UCSD-AML1 (cell line): ENCODE measurements around the gene RIPOR3.

Experiments
- DNase-seq: peaks from one replicate; lab custom pipeline; 2025; ENCODE audit not compliant: unreplicated experiment; lab: John Stamatoyannopoulos, UW

RIPOR3 gene

GRCh38 chr20:50592282-50593004 is 98.9 kb downstream of the RIPOR3 start:
- no peak for DNase-seq

- no peak for DNase-seq
Observed at GRCh38 chr20:50591233-50591852, 100.0 kb downstream of the RIPOR3 start.

- DNase-seq: no peak
Observed at GRCh38 chr20:50590348-50590664, 101.0 kb downstream of the RIPOR3 start.

GRCh38 chr20:50589548-50590347 is 101.6 kb downstream of the RIPOR3 start:
- no peak for DNase-seq

GRCh38 chr20:50588034-50588736 is 103.2 kb downstream of the RIPOR3 start:
- peak; percentile 66 for DNase-seq

GRCh38 chr20:50587291-50587961 is 103.9 kb downstream of the RIPOR3 start:
- no peak for DNase-seq

- no peak for DNase-seq
Observed at GRCh38 chr20:50586531-50587232, 104.7 kb downstream of the RIPOR3 start.

- DNase-seq: no peak
Observed at GRCh38 chr20:50585678-50586077, 105.7 kb downstream of the RIPOR3 start.

- no peak for DNase-seq
Observed at GRCh38 chr20:50585214-50585613, 106.1 kb downstream of the RIPOR3 start.

- no peak for DNase-seq
Observed at GRCh38 chr20:50584687-50585086, 106.7 kb downstream of the RIPOR3 start.

GRCh38 chr20:50583442-50584150 is 107.7 kb downstream of the RIPOR3 start:
- DNase-seq: no peak

- no peak for DNase-seq
Observed at GRCh38 chr20:50582591-50583234, 108.6 kb downstream of the RIPOR3 start.

GRCh38 chr20:50582092-50582491 is 109.2 kb downstream of the RIPOR3 start:
- DNase-seq: no peak

- no peak for DNase-seq
Observed at GRCh38 chr20:50580842-50581544, 110.3 kb downstream of the RIPOR3 start.

- peak; percentile 44 for DNase-seq
Observed at GRCh38 chr20:50580016-50580747, 111.2 kb downstream of the RIPOR3 start.

- no peak for DNase-seq
Observed at GRCh38 chr20:50579511-50579910, 111.8 kb downstream of the RIPOR3 start.

- DNase-seq: no peak
Observed at GRCh38 chr20:50578778-50579165, 112.6 kb downstream of the RIPOR3 start.
